RCC 7860 (cell line): ENCODE results near the gene MED13L.

Experiments used
- DNase-seq: peaks from one replicate; pipeline ENCODE4 v3.0.0-alpha.2; 2015; ENCODE audit warnings: low spot score
- FAIRE-seq: peaks from 2 replicates; lab custom pipeline; 2012; peaks lifted over from hg19 to GRCh38; lab: Jason Lieb, UNC

MED13L gene

GRCh38 chr12:116101991-116102390 is 175.5 kb downstream of the MED13L start:
- no peak for FAIRE-seq

GRCh38 chr12:116099652-116100432 is 177.7 kb downstream of the MED13L start:
- DNase-seq, result no peak
- no peak for FAIRE-seq

More at GRCh38 chr12:116101991-116102390, 175.5 kb downstream of the MED13L start:
- DNase-seq, result no peak

- FAIRE-seq (no peak), DNase-seq (no peak)
Observed at GRCh38 chr12:116096874-116097273, 180.6 kb downstream of the MED13L start.

GRCh38 chr12:116094475-116094874 is 183.0 kb downstream of the MED13L start:
- DNase-seq (no peak), FAIRE-seq (no peak)

- DNase-seq (no peak), FAIRE-seq (no peak)
Observed at GRCh38 chr12:116093915-116094314, 183.6 kb downstream of the MED13L start.

- no peak for FAIRE-seq
- DNase-seq, result no peak
Observed at GRCh38 chr12:116092776-116093175, 184.7 kb downstream of the MED13L start.

- DNase-seq (no peak), FAIRE-seq (no peak)
Observed at GRCh38 chr12:116092162-116092561, 185.3 kb downstream of the MED13L start.

- FAIRE-seq, result no peak
Observed at GRCh38 chr12:116091579-116091978, 185.9 kb downstream of the MED13L start.

GRCh38 chr12:116090516-116090915 is 187.0 kb downstream of the MED13L start:
- no peak for FAIRE-seq
- no peak for DNase-seq

More at GRCh38 chr12:116091579-116091978, 185.9 kb downstream of the MED13L start:
- no peak for DNase-seq

- no peak for FAIRE-seq
- DNase-seq, result no peak
Observed at GRCh38 chr12:116089080-116089479, 188.4 kb downstream of the MED13L start.

GRCh38 chr12:116087962-116088361 is 189.5 kb downstream of the MED13L start:
- DNase-seq (no peak), FAIRE-seq (no peak)

GRCh38 chr12:116087399-116087798 is 190.1 kb downstream of the MED13L start:
- no peak for DNase-seq
- no peak for FAIRE-seq

GRCh38 chr12:116080415-116080814 is 197.1 kb downstream of the MED13L start:
- no peak for DNase-seq
- FAIRE-seq, result no peak

GRCh38 chr12:116078396-116078795 is 199.1 kb downstream of the MED13L start:
- no peak for FAIRE-seq
- no peak for DNase-seq

- FAIRE-seq (no peak), DNase-seq (no peak)
Observed at GRCh38 chr12:116077431-116077830, 200.1 kb downstream of the MED13L start.

- no peak for FAIRE-seq
Observed at GRCh38 chr12:116076399-116076798, 201.1 kb downstream of the MED13L start.

GRCh38 chr12:116074686-116075085 is 202.8 kb downstream of the MED13L start:
- DNase-seq, result no peak

More at GRCh38 chr12:116076399-116076798, 201.1 kb downstream of the MED13L start:
- no peak for DNase-seq

GRCh38 chr12:116071555-116072230 is 205.8 kb downstream of the MED13L start:
- DNase-seq (no peak), FAIRE-seq (no peak)

More at GRCh38 chr12:116074686-116075085, 202.8 kb downstream of the MED13L start:
- no peak for FAIRE-seq

- FAIRE-seq (no peak), DNase-seq (no peak)
Observed at GRCh38 chr12:116070444-116070843, 207.0 kb downstream of the MED13L start.

- no peak for DNase-seq
- no peak for FAIRE-seq
Observed at GRCh38 chr12:116069943-116070342, 207.6 kb downstream of the MED13L start.

GRCh38 chr12:116068853-116069252 is 208.6 kb downstream of the MED13L start:
- FAIRE-seq, result no peak
- no peak for DNase-seq

GRCh38 chr12:116068371-116068770 is 209.1 kb downstream of the MED13L start:
- DNase-seq (no peak), FAIRE-seq (no peak)
